GM23338 (cell line): ENCODE measurements around the gene DRG2. TPM values are rescaled to one million over a fixed set of nuclear protein-coding genes. Genes with fewer than 3 reads are reported as not detected.
A peak's percentile ranks its signal among the peaks of the same experiment; 100 is the strongest.

Experiments used
- ATAC-seq: fragments of 200-7000 bp; cut with Tn5 transposase; 3 replicates; pipeline ENCODE4 v1.9.1; 2020
- DNase-seq: peaks from one replicate; pipeline ENCODE4 v3.0.0-alpha.2; 2015; ENCODE audit warnings: low spot score
- H2AFZ ChIP-seq: fragments of 200-600 bp; sonication (generic); 2 replicates; pipeline ENCODE4 v1.8.0; 2016; ENCODE audit warnings: antibody characterized with exemption, mild to moderate bottlenecking, moderate library complexity
- H3F3A ChIP-seq: fragments of 200-600 bp; sonication (generic); replicated peaks from 2 replicates; pipeline ENCODE4 v1.8.0; 2017; ENCODE audit warnings: antibody characterized with exemption, mixed run types, low read depth
- H3K27ac ChIP-seq: fragments of 200-600 bp; sonication (generic); 2 replicates; pipeline ENCODE4 v1.6.1; 2016; ENCODE audit warnings: low read depth
- H3K27me3 ChIP-seq: fragments of 200-600 bp; sonication (generic); 2 replicates; pipeline ENCODE4 v1.8.0; 2016; ENCODE audit warnings: mild to moderate bottlenecking, mixed run types, moderate library complexity; ENCODE audit not compliant: insufficient read depth
- H3K36me3 ChIP-seq: fragments of 200-600 bp; sonication (generic); 2 replicates; pipeline ENCODE4 v1.8.0; 2016; ENCODE audit warnings: mild to moderate bottlenecking; ENCODE audit not compliant: insufficient read depth
- H3K4me1 ChIP-seq: fragments of 200-600 bp; sonication (generic); 2 replicates; pipeline ENCODE4 v1.8.0; 2016; ENCODE audit warnings: mild to moderate bottlenecking, moderate library complexity; ENCODE audit not compliant: insufficient read depth
- H3K4me2 ChIP-seq: fragments of 200-600 bp; sonication (generic); 2 replicates; pipeline ENCODE4 v1.7.1; 2017; ENCODE audit warnings: mixed run types
- H3K4me3 ChIP-seq: fragments of 200-600 bp; sonication (generic); 2 replicates; pipeline ENCODE4 v1.6.1; 2016; ENCODE audit warnings: mixed run types
- H3K79me2 ChIP-seq: fragments of 200-600 bp; sonication (generic); replicated peaks from 2 replicates; pipeline ENCODE4 v1.8.0; 2017; ENCODE audit warnings: mild to moderate bottlenecking; ENCODE audit not compliant: insufficient read depth
- H3K9me2 ChIP-seq: fragments of 200-600 bp; sonication (generic); 2 replicates; pipeline ENCODE4 v1.8.0; 2017; ENCODE audit not compliant: insufficient read depth
- H4K20me1 ChIP-seq: fragments of 200-600 bp; sonication (generic); replicated peaks from 2 replicates; pipeline ENCODE4 v1.8.0; 2017; ENCODE audit warnings: mild to moderate bottlenecking; ENCODE audit not compliant: insufficient read depth
- H3K27ac Mint-ChIP-seq: 2 replicates; pipeline ENCODE4 v1.8.0; 2020; ENCODE audit warnings: inconsistent platforms, mild to moderate bottlenecking, moderate library complexity, mixed read lengths
- H3K27me3 Mint-ChIP-seq: 3 replicates; pipeline ENCODE4 v1.8.0; 2022; ENCODE audit warnings: low read depth, mild to moderate bottlenecking, moderate library complexity, mixed read lengths, inconsistent platforms; ENCODE audit not compliant: insufficient read depth, poor library complexity
- H3K36me3 Mint-ChIP-seq: 3 replicates; pipeline ENCODE4 v1.8.0; 2021; ENCODE audit warnings: low read depth, mild to moderate bottlenecking, inconsistent platforms, moderate library complexity, mixed read lengths
- H3K4me1 Mint-ChIP-seq: 3 replicates; pipeline ENCODE4 v1.8.0; 2020; ENCODE audit warnings: mild to moderate bottlenecking, inconsistent platforms, mixed read lengths
- H3K4me3 Mint-ChIP-seq: 3 replicates; pipeline ENCODE4 v1.8.0; 2021; ENCODE audit warnings: moderate library complexity, mild to moderate bottlenecking, inconsistent platforms, mixed read lengths
- H3K9me3 Mint-ChIP-seq: 3 replicates; pipeline ENCODE4 v1.8.0; 2020; ENCODE audit warnings: moderate library complexity, mild to moderate bottlenecking, inconsistent platforms, mixed read lengths
- CREB1 ChIP-seq: fragments of 250-450 bp; sonication (Bioruptor Pico); IDR thresholded peaks from 2 replicates; pipeline ENCODE4 v1.5.0; 2020; ENCODE audit warnings: low read depth, mild to moderate bottlenecking, moderate library complexity
- ETS1 ChIP-seq: IDR thresholded peaks from 2 replicates; pipeline ENCODE4 v1.6.1; 2016; ENCODE audit warnings: antibody characterized with exemption
- EZH2phosphoT487 ChIP-seq: fragments of 200-600 bp; sonication (generic); IDR thresholded peaks from one replicate; pipeline ENCODE4 v1.8.1; 2018; ENCODE audit warnings: antibody characterized with exemption; ENCODE audit not compliant: unreplicated experiment
- POLR2AphosphoS5 ChIP-seq: IDR thresholded peaks from 2 replicates; pipeline ENCODE4 v1.6.1; 2016; ENCODE audit warnings: antibody characterized with exemption, low read depth
- REST ChIP-seq: IDR thresholded peaks from one replicate; pipeline ENCODE4 v1.6.1; 2018; ENCODE audit warnings: antibody characterized with exemption; ENCODE audit not compliant: unreplicated experiment
- STAT1 ChIP-seq: IDR thresholded peaks from one replicate; pipeline ENCODE4 v1.6.1; 2016; ENCODE audit warnings: antibody characterized with exemption; ENCODE audit not compliant: unreplicated experiment
- ZNF114 ChIP-seq: fragments of 250-450 bp; sonication (Bioruptor Pico); IDR thresholded peaks from 2 replicates; pipeline ENCODE4 v1.5.0; 2020; ENCODE audit warnings: mild to moderate bottlenecking, moderate library complexity
- ZNF462 ChIP-seq: fragments of 250-450 bp; sonication (Bioruptor Pico); IDR thresholded peaks from 2 replicates; pipeline ENCODE4 v1.5.0; 2020; ENCODE audit warnings: mild to moderate bottlenecking, moderate library complexity
- long read RNA-seq: library from polyadenylated mRNA; unstranded; transcript quantifications from one replicate; pipeline ENCODE4 v2.0.0, GENCODE V29; 2020; ENCODE audit not compliant: unreplicated experiment
- polyA plus RNA-seq: library from polyadenylated mRNA; unstranded; fragments of >200 nt; fragmentation: Nextera tagmentation; extraction: Ambion mirVana; gene quantifications from 2 replicates; pipeline ENCODE4 v1.2.1, GENCODE V29; 2016
- total RNA-seq: library from RNA; depleted of rRNA; stranded (reverse); fragments of >200 nt; shearing (Covaris generic); gene quantifications from 2 replicates; pipeline ENCODE4 v1.2.3, GENCODE V29; 2014; rRNA removed

The DRG2 gene
- total RNA-seq (47.4 and 48.0 TPM in 2 replicates), polyA plus RNA-seq (32.5 and 36.2 TPM in 2 replicates)
- long read RNA-seq, transcript DRG2-201 (13 exons, 1,964 nt) = major isoform, 42 of 59 reads
- long read RNA-seq, partial matches to known transcripts = 1 of 59 reads
- long read RNA-seq, other reads (novel, unspliced or antisense) = 13 of 59 reads

GRCh38 chr17:18087610-18088491, at the start of gene DRG2:
TSS of gene DRG2 (plus strand) at chr17:18087948. CDS start at chr17:18088024, 76 bp downstream.
- Histone ChIP-seq H3K36me3 (0 out of 2 replicates have a peak, but pooled peaks cover 4% of the 10 kb centered on the region), H2AFZ (peak within 1 kb of the TSS; percentile 98), H3K4me3 (peak within 1 kb of the TSS; percentile 98), H3F3A (peaks cover 8% of the 10 kb centered on the region; the same call in 1 of the 2 replicates), H3K27me3 (no peaks in the 10 kb centered on the region), H3K4me2 (peak within 1 kb of the TSS; percentile 90), H3K27ac (peak within 1 kb of the TSS; percentile 86), H4K20me1 (no peaks in the 10 kb centered on the region; the same call in 1 of the 2 replicates), H3K79me2 (peaks cover 20% of the 10 kb centered on the region), H3K9me2 (no peaks in the 10 kb centered on the region), H3K4me1 (peaks cover 8% of the 10 kb centered on the region)
- Mint-ChIP-seq H3K9me3 (no peaks in the 10 kb centered on the region; the same call in 1 of the 3 replicates), H3K36me3 (no peaks in the 10 kb centered on the region; the same call in 2 of the 3 replicates), H3K27me3 (peaks cover 15% of the 10 kb centered on the region), H3K4me3 (peak within 1 kb of the TSS; percentile 99), H3K27ac (peak within 1 kb of the TSS; percentile 96), H3K4me1 (peaks cover 8% of the 10 kb centered on the region; the same call in 2 of the 3 replicates)
- ATAC-seq (peak; percentile 99), DNase-seq (peak; percentile 95)
- TF ChIP-seq POLR2AphosphoS5 = peak; percentile 77
- no peak for TF ChIP-seq ZNF462 (CRISPR knock-in tag)
- peak; percentile 42 for TF ChIP-seq ETS1
- no peak for TF ChIP-seq EZH2phosphoT487
- TF ChIP-seq ZNF114 = peak; percentile 54; the same call in 1 of the 2 replicates
- no peak for TF ChIP-seq REST
- TF ChIP-seq STAT1 = peak; percentile 66
- peak; percentile 83 for TF ChIP-seq CREB1 (CRISPR knock-in tag)
